ENCODE results near the gene FAM174B. TPM values are rescaled to one million over a fixed set of nuclear protein-coding genes. Genes with fewer than 3 reads are reported as not detected.

The FAM174B gene
- total RNA-seq, 2 donors from 2014 or later, result 6.2 to 7.1 TPM

DNA sequence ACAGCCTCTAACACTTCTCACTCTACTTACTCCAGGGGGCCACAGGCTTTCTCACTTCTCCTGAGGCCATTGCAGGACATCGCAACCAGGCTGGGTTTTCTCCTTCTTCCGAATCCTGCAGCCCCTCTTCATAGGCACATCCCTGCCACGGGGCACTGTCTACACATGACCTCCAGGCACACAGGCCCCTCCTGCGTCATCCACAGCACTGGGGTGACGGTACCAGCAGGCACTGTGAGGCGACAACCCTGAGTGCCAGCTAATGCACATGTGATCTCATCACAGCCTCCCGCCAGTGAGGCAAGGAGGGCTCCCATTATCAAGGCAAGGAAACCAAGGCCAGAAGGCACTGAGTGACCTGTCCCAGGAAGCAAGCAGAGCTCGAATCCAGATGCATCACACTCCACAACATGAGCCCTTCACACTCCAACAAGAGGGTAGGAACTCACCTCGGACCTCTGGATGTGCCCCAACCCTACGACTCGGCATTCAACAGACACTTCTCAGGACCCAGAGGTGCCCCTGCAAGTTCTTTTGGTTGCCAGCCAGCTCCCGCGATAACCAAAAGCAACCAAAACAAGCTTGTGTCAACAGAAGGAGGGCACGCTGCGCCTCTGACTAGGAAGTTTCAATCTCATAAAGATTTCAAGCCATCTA lies 16.7 kb downstream of the FAM174B start:
- Histone ChIP-seq H3K36me3 (no peaks in the 10 kb centered on the region), H3K9me3 (peaks cover 0 to 8% of the 10 kb centered on the region in 2 donors), H3K27me3 (no peaks in the 10 kb centered on the region), H3K27ac (peak overlapping the region in 1 of 2 donors; percentile 48), H3K4me1 (peaks cover 4 to 46% of the 10 kb centered on the region in 2 donors), H3K4me3 (no peak overlapping the region)
- TF ChIP-seq, protein P1, sequence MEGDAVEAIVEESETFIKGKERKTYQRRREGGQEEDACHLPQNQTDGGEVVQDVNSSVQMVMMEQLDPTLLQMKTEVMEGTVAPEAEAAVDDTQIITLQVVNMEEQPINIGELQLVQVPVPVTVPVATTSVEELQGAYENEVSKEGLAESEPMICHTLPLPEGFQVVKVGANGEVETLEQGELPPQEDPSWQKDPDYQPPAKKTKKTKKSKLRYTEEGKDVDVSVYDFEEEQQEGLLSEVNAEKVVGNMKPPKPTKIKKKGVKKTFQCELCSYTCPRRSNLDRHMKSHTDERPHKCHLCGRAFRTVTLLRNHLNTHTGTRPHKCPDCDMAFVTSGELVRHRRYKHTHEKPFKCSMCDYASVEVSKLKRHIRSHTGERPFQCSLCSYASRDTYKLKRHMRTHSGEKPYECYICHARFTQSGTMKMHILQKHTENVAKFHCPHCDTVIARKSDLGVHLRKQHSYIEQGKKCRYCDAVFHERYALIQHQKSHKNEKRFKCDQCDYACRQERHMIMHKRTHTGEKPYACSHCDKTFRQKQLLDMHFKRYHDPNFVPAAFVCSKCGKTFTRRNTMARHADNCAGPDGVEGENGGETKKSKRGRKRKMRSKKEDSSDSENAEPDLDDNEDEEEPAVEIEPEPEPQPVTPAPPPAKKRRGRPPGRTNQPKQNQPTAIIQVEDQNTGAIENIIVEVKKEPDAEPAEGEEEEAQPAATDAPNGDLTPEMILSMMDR (IDR thresholded peaks at IDR 0.05), result no peak
- no peak for DNase-seq (ENCODE audit: low spot score)

DNA sequence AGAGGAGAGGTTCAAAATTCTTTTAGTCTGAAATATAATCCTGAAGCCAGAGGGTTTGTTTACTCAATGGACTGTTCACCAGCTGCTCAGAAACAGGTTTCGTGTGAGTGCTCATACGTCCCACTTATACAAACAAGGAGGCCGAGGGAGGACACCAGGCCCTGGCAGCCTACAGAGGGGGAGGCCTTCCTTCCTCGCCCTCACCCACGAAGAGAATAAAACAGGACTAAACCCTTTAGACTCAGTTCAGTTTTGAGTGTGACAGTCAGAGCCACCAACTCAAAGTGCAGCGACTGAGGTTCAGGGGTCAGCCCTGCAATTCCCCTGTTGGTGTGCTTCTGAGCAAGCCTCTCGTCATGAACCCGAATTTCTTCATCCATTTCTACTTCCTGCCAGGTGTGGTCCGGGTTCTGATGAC lies 17.3 kb downstream of the FAM174B start:
- Histone ChIP-seq H3K27ac (peak overlapping the region in 1 of 2 donors; percentile 48), H3K9me3 (peaks cover 0 to 8% of the 10 kb centered on the region in 2 donors), H3K4me1 (peaks cover 6 to 49% of the 10 kb centered on the region in 2 donors), H3K36me3 (no peaks in the 10 kb centered on the region), H3K27me3 (no peaks in the 10 kb centered on the region), H3K4me3 (no peak overlapping the region)
- DNase-seq (ENCODE audit: low spot score), result no peak
- TF ChIP-seq, protein P1 (IDR thresholded peaks at IDR 0.05), result no peak

DNA sequence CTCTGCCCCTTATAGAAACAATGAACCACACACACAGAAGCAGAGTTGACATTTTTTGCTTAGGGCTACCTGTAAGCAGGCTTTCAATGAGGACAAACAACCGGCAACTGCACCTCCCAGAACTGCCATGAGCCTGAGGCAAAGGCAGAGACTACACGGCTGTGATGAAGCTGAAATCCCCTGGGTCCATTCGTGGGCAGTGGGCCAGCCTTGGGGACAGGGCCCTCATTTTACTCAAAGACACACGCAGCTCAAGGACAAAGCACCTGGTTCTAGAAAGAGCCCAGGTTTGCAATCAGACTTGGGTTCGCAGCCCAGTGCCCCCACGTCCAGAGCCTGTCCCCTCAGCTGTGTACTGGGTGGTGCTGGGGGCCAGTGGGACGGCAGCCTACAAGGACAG lies 17.9 kb downstream of the FAM174B start:
- H3K36me3 ChIP-seq, result no peaks in the 10 kb centered on the region
- H3K27ac ChIP-seq, result peak overlapping the region; percentile 13 to 48
- peaks cover 6 to 49% of the 10 kb centered on the region in 2 donors for H3K4me1 ChIP-seq
- DNase-seq (ENCODE audit: low spot score), result no peak
- no peak overlapping the region for H3K4me3 ChIP-seq
- H3K9me3 ChIP-seq, result peaks cover 0 to 8% of the 10 kb centered on the region in 2 donors
- TF ChIP-seq, protein P1 (IDR thresholded peaks at IDR 0.05), result no peak
- H3K27me3 ChIP-seq, result no peaks in the 10 kb centered on the region

DNA sequence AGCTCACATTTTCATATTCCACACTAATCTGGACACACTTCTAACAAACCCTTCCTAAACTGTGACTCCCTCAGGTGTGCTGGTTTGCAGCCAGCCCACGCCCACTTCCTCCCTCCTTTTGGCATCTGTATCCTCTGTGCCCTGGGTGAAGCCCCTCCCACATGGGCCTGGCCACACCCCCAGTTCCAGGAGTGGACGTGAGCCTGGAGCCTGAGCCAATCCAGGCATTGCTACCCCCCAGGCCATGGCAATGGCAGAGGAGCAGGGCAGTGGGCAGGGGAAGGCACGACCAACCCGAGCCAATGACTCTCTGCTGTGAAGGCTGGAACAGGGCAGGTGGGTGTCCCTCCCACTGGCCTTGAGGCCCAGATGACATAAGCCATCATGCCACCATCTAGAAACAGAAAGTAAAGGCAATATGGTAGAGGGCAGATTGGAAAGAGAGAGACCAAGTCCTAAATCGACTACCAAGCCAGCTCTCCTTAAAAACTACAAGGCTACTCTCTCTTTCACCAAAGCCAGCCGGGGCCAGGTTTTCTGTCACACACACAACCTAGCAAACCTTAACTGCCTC lies 18.6 kb downstream of the FAM174B start:
- peaks cover 0 to 8% of the 10 kb centered on the region in 2 donors for H3K9me3 ChIP-seq
- TF ChIP-seq, protein P1 (IDR thresholded peaks at IDR 0.05), result no peak
- no peaks in the 10 kb centered on the region for H3K27me3 ChIP-seq
- peaks cover 6 to 49% of the 10 kb centered on the region in 2 donors for H3K4me1 ChIP-seq
- no peaks in the 10 kb centered on the region for H3K36me3 ChIP-seq
- DNase-seq (ENCODE audit: low spot score), result no peak
- H3K4me3 ChIP-seq, result no peak overlapping the region
- H3K27ac ChIP-seq, result peak overlapping the region in 1 of 2 donors; percentile 48

DNA sequence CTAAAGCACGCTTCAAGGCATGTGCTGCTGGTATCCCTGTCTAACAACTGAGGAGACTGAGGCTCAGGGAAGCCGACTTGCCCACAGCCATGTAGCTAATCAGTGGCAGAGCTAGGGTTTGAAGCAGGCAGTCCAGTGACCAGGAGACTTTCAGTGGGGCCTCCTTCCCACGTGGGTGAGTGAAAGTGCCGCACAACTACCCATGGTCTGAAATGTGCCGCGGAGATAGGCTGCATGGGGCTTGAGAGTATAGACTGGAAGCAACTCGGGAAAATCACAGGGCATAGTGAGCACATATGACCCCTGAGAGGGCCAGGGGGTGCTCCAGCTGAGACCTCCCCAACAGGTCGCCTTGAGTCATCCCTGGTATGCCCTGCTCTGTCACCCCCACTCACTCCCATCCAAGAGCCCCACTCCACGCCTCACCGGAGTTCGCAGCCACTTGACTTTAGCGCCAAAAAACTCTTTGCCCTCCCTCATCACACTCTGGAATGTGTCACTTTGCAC lies 19.1 kb downstream of the FAM174B start:
- TF ChIP-seq, protein P1 (IDR thresholded peaks at IDR 0.05), result no peak
- H3K4me3 ChIP-seq, result no peak overlapping the region
- peaks cover 0 to 8% of the 10 kb centered on the region in 2 donors for H3K9me3 ChIP-seq
- no peak overlapping the region for H3K27ac ChIP-seq
- DNase-seq (ENCODE audit: low spot score), result no peak
- H3K27me3 ChIP-seq, result no peaks in the 10 kb centered on the region
- no peaks in the 10 kb centered on the region for H3K36me3 ChIP-seq
- peaks cover 6 to 49% of the 10 kb centered on the region in 2 donors for H3K4me1 ChIP-seq
